OCI-M2 (cell line): ENCODE data around the gene HINT3.
A peak's percentile ranks its signal among the peaks of the same experiment; 100 is the strongest.
"Not testable (repeated sequence)": the region's sequence is repeated elsewhere in the genome, so short reads cannot be mapped to it uniquely, and the experiment has no call there.

ENCODE experiments used
- DNase-seq: peaks from one replicate; lab custom pipeline; 2025; ENCODE audit not compliant: unreplicated experiment; lab: John Stamatoyannopoulos, UW

HINT3 gene

GRCh38 chr6:125956506-125957390 is at the start of gene HINT3:
HINT3 (plus strand) TSS chr6:125956770; CDS start chr6:125956978, 208 bp downstream.
- DNase-seq: peak; percentile 84

- DNase-seq: no peak
Measured at GRCh38 chr6:125910527-125910926, 46.0 kb upstream of the HINT3 start.

GRCh38 chr6:125911051-125911451 is 45.5 kb upstream of the HINT3 start:
- not testable (repeated sequence) for DNase-seq

GRCh38 chr6:125912430-125912829 is 44.1 kb upstream of the HINT3 start:
- DNase-seq: not testable (repeated sequence)

GRCh38 chr6:125913145-125913544 is 43.4 kb upstream of the HINT3 start:
- DNase-seq: no peak

- no peak for DNase-seq
Measured at GRCh38 chr6:125913864-125914351, 42.7 kb upstream of the HINT3 start.

- DNase-seq: no peak
Measured at GRCh38 chr6:125918230-125918629, 38.3 kb upstream of the HINT3 start.

GRCh38 chr6:125918681-125919566 is 37.6 kb upstream of the HINT3 start:
- peak; percentile 80 for DNase-seq

- no peak for DNase-seq
Measured at GRCh38 chr6:125919618-125920017, 37.0 kb upstream of the HINT3 start.

GRCh38 chr6:125922322-125922860 is 34.2 kb upstream of the HINT3 start:
- no peak for DNase-seq

GRCh38 chr6:125923366-125923877 is 33.1 kb upstream of the HINT3 start:
- no peak for DNase-seq

- no peak for DNase-seq
Measured at GRCh38 chr6:125924169-125924568, 32.4 kb upstream of the HINT3 start.

GRCh38 chr6:125924697-125925358 is 31.7 kb upstream of the HINT3 start:
- no peak for DNase-seq

- DNase-seq: no peak
Measured at GRCh38 chr6:125926711-125927110, 29.9 kb upstream of the HINT3 start.

- DNase-seq: no peak
Measured at GRCh38 chr6:125927761-125928160, 28.8 kb upstream of the HINT3 start.

- no peak for DNase-seq
Measured at GRCh38 chr6:125930765-125931418, 25.7 kb upstream of the HINT3 start.

- DNase-seq: no peak
Measured at GRCh38 chr6:125931733-125932450, 24.7 kb upstream of the HINT3 start.

GRCh38 chr6:125932451-125932795 is 24.1 kb upstream of the HINT3 start:
- no peak for DNase-seq

GRCh38 chr6:125935520-125935919 is 21.1 kb upstream of the HINT3 start:
- not testable (repeated sequence) for DNase-seq
